ENCODE data around the gene APOBEC4.

Gene APOBEC4

DNA sequence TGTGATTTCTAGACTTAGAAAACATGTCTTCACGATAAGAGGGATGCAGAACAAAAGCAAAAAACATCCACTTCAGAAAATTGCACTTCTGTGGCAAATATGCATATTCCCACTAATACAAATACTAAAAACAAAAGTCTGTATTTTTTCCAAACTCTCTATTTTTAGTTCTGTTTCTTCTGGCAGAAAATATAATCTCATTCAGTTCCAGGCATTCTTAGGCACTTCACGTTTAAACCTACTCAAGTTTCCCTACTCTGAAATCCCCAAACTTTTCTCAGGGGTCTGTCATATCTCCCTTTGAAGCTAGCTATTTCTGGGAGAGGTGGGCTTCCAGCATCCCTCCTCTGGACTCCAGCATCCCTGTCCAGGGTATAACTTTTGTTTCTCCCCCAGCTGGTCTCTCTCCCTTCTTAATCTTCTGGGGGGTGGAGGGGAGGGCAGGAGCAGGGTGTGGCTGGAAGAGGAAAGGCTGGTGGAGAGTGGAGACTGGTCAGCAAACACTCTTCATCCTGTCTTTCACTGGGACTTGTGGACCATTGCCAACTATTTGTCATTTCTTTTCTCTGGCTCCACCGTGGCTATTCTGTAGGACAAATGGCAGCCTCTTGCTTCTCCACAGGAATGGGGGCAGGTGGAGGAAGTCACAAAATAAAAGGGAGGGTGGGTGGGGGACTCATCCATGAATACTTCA lies 43.2 kb downstream of the APOBEC4 start:
- H3K4me3 ChIP-seq (ENCODE audit: low read depth, low read length) = no peak overlapping the region
- TF ChIP-seq, protein P1, sequence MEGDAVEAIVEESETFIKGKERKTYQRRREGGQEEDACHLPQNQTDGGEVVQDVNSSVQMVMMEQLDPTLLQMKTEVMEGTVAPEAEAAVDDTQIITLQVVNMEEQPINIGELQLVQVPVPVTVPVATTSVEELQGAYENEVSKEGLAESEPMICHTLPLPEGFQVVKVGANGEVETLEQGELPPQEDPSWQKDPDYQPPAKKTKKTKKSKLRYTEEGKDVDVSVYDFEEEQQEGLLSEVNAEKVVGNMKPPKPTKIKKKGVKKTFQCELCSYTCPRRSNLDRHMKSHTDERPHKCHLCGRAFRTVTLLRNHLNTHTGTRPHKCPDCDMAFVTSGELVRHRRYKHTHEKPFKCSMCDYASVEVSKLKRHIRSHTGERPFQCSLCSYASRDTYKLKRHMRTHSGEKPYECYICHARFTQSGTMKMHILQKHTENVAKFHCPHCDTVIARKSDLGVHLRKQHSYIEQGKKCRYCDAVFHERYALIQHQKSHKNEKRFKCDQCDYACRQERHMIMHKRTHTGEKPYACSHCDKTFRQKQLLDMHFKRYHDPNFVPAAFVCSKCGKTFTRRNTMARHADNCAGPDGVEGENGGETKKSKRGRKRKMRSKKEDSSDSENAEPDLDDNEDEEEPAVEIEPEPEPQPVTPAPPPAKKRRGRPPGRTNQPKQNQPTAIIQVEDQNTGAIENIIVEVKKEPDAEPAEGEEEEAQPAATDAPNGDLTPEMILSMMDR (IDR thresholded peaks at IDR 0.05; ENCODE audit: low read depth, low read length) = no peak

DNA sequence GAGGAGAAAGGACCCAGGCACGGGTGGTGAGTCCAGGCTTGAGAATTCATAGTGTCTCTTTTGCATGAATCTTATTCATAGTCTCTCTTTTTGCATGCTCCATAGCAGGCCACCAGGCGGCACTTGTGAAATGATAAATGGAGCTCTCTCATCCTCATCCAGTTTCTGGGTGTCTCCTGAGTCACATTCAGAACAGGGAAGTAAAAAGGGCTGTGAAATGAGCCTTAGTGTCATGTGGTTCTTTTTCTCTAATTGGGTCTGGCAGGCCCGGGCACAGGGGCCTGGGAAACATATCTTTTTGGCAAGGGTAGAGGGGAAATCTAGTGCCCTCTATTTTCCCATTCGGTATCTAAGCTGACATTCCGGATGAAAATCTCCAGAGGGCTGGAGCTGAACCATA lies 43.8 kb downstream of the APOBEC4 start:
- TF ChIP-seq, protein P1 (IDR thresholded peaks at IDR 0.05; ENCODE audit: low read depth, low read length) = peak; percentile 70
- H3K4me3 ChIP-seq (ENCODE audit: low read depth, low read length) = no peak overlapping the region

DNA sequence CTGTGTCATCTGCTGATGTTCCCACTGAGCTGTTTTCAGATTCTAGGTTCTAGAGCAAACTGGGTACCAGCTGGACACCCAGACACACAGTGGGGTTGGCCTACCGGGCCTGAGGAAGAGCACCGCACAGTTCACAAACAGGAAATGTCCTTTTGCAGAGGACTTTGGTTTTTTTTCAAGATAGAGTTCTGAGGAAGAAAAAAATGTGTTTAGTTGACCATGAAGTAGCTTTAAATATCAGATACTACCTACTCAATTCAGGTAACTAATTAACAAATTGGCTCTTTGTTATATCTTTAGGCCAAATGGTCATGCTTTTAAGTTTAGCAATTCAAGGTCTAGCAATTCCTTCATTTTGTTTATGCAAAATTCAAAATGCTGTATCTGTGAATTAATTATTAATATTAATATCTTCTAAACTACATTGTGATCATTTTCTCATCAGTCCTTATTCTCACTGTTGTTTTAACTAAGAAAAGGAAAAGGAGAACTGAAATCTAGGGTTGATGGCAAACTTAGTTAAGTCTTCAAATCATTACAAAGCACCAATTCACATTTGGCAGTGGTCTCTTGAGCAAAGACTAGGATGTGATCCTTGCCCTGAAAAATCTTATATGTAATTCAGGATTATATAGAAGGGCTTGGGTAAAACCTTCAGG lies 45.7 kb downstream of the APOBEC4 start:
- H3K4me3 ChIP-seq (ENCODE audit: low read depth, low read length) = no peak overlapping the region
- TF ChIP-seq, protein P1 (IDR thresholded peaks at IDR 0.05; ENCODE audit: low read depth, low read length) = no peak

DNA sequence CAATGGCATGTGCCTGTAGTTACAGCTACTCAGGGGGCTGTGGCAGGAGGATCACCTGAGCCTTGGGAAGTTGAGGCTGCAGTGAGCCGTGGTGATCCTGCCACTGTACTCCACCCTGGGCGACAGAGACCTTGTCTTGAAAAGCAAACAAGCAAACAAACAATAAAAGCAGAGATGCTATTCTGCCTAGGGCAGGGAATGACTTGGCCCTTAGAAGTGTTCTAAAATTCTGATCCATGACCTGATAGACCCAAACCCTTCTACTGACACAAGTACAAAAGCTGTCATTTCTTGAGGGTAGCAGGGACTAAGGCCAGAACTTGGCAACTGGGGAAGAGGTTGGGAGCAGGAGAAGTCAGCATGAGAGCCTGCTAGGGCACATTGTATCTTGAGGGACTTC lies 47.2 kb downstream of the APOBEC4 start:
- TF ChIP-seq, protein P1 (IDR thresholded peaks at IDR 0.05; ENCODE audit: low read depth, low read length) = no peak

DNA sequence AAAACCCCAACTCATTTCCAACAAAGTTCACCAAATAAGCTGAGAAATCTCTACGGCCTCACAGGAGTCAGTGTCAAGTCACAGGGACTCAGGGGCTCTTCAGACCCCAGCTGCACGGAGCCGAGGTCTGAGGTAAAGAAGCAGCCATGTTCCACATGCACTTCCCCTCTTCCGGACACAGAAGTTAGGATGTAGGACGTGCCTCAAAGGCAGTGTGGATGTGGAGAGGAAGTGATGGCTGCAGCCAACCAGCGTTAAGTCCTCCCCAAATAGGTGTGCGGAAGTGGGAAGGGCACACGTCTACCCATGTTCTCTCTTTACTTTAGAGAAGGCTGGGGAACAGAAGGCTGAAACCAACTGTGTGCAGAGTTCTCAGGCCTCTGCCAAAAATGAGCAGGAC lies 48.3 kb downstream of the APOBEC4 start:
- TF ChIP-seq, protein P1 (IDR thresholded peaks at IDR 0.05; ENCODE audit: low read depth, low read length) = no peak

More for the DNA sequence above, 47.2 kb downstream of the APOBEC4 start:
- no peak overlapping the region for H3K4me3 ChIP-seq (ENCODE audit: low read depth, low read length)

DNA sequence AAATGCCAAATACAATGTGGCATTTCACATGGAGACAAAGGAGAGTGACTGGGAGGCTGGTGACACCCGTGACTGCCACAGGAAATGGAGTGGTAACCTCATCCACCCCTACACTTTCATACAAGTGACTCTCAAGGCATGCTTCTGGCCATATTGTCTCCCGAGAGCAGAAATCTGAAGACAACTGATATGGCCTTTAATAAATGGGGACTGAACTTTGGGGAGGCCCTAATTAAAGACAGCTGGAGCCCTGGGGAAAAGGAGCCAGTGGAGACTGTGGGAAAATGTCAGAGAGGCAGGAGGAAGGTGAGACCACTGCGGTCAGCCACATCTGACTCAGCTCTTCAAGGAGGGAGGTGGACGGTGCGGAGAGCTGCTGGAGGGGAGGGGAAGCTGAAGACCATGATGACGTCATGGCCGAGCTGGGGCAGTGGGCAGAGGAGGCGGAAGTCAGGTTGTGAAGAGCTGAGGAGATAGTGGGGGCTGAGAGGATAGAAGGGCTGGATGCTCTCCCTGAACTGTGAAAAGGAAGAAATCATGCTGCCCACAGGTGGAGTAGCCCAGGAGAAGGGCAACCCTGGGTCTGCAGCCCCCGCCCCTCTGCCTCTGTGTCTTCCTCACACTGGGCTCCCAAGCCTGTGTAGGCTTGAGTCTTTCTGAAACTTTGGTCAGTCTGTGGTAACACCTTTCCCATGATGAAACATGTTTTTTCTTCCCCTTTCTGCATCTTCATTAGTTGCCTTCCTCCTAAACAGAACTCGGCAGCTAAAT lies 48.9 kb downstream of the APOBEC4 start:
- TF ChIP-seq, protein P1 (IDR thresholded peaks at IDR 0.05; ENCODE audit: low read depth, low read length) = no peak
- H3K4me3 ChIP-seq (ENCODE audit: low read depth, low read length) = no peak overlapping the region

More for the DNA sequence above, 48.3 kb downstream of the APOBEC4 start:
- no peak overlapping the region for H3K4me3 ChIP-seq (ENCODE audit: low read depth, low read length)

Data from WI38 (cell line).